H9 (cell line): ENCODE data around the gene SDHAF4. TPM values are rescaled to one million over a fixed set of nuclear protein-coding genes. Genes with fewer than 3 reads are reported as not detected.

Experiments used
- DNase-seq: peaks from one replicate; pipeline ENCODE4 v3.0.0-alpha.2; 2017
- H2AFZ ChIP-seq: one replicate; pipeline ENCODE4 v1.6.1; 2013; ENCODE audit warnings: mild to moderate bottlenecking, low read length, control low read depth, moderate library complexity
- H2AK5ac ChIP-seq: 2 replicates; pipeline ENCODE4 v1.6.1; 2013; ENCODE audit warnings: low read length, control low read depth, mixed read lengths; ENCODE audit not compliant: insufficient read length
- H2BK120ac ChIP-seq: one replicate; pipeline ENCODE4 v1.6.1; 2013; ENCODE audit warnings: low read depth, mild to moderate bottlenecking, low read length, control low read depth, inconsistent platforms; ENCODE audit not compliant: poor library complexity, severe bottlenecking
- H2BK12ac ChIP-seq: 2 replicates; pipeline ENCODE4 v1.6.1; 2013; ENCODE audit warnings: low read length, control low read depth, mixed read lengths, low read depth; ENCODE audit not compliant: insufficient read length
- H2BK15ac ChIP-seq: 2 replicates; pipeline ENCODE4 v1.6.1; 2013; ENCODE audit warnings: low read depth, low read length, control low read depth
- H2BK20ac ChIP-seq: one replicate; pipeline ENCODE4 v1.6.1; 2013; ENCODE audit warnings: low read depth, mild to moderate bottlenecking, low read length, control low read depth, inconsistent platforms; ENCODE audit not compliant: poor library complexity, severe bottlenecking
- H2BK5ac ChIP-seq: 2 replicates; pipeline ENCODE4 v1.6.1; 2013; ENCODE audit warnings: low read length, control low read depth, mixed read lengths; ENCODE audit not compliant: insufficient read length
- H3K14ac ChIP-seq: 2 replicates; pipeline ENCODE4 v1.6.1; 2013; ENCODE audit warnings: low read length, control low read depth; ENCODE audit not compliant: insufficient read depth
- H3K18ac ChIP-seq: 2 replicates; pipeline ENCODE4 v1.6.1; 2013; ENCODE audit warnings: low read depth, mild to moderate bottlenecking, mixed read lengths, low read length, control low read depth; ENCODE audit not compliant: insufficient read length
- H3K23ac ChIP-seq: 2 replicates; pipeline ENCODE4 v1.6.1; 2013; ENCODE audit warnings: low read length, control low read depth, mixed read lengths, low read depth; ENCODE audit not compliant: insufficient read length
- H3K23me2 ChIP-seq: 2 replicates; pipeline ENCODE4 v1.6.1; 2013; ENCODE audit warnings: low read depth, mild to moderate bottlenecking, mixed read lengths, low read length, control low read depth; ENCODE audit not compliant: insufficient read length, poor library complexity, severe bottlenecking
- H3K27ac ChIP-seq: 2 replicates; pipeline ENCODE4 v1.5.1; 2013; ENCODE audit warnings: low read length, control low read depth, mixed read lengths, low read depth; ENCODE audit not compliant: insufficient read length
- H3K27me3 ChIP-seq: 2 replicates; pipeline ENCODE4 v1.6.1; 2013; ENCODE audit warnings: low read length, control low read depth, inconsistent platforms; ENCODE audit not compliant: insufficient read depth
- H3K4ac ChIP-seq: 2 replicates; pipeline ENCODE4 v1.6.1; 2013; ENCODE audit warnings: low read depth, mild to moderate bottlenecking, control low read depth, inconsistent platforms, low read length, moderate library complexity
- H3K4me1 ChIP-seq: 2 replicates; pipeline ENCODE4 v1.6.1; 2013; ENCODE audit warnings: low read length, control low read depth, inconsistent platforms; ENCODE audit not compliant: insufficient read depth
- H3K4me2 ChIP-seq: 2 replicates; pipeline ENCODE4 v1.6.1; 2013; ENCODE audit warnings: low read length, control low read depth, mixed read lengths; ENCODE audit not compliant: insufficient read length, insufficient read depth
- H3K56ac ChIP-seq: 2 replicates; pipeline ENCODE4 v1.6.1; 2013; ENCODE audit warnings: low read depth, mild to moderate bottlenecking, mixed read lengths, low read length, control low read depth; ENCODE audit not compliant: insufficient read length
- H3K79me1 ChIP-seq: 2 replicates; pipeline ENCODE4 v1.6.1; 2013; ENCODE audit warnings: low read depth, mild to moderate bottlenecking, moderate library complexity, low read length, control low read depth, inconsistent platforms; ENCODE audit not compliant: insufficient read depth, poor library complexity, severe bottlenecking
- H3K79me2 ChIP-seq: 2 replicates; pipeline ENCODE4 v1.6.1; 2013; ENCODE audit warnings: low read length, control low read depth, inconsistent platforms; ENCODE audit not compliant: insufficient read depth
- H3K9ac ChIP-seq: 2 replicates; pipeline ENCODE4 v1.6.1; 2013; ENCODE audit warnings: low read length, control low read depth, mixed read lengths; ENCODE audit not compliant: insufficient read length; ENCODE audit errors: extremely low read depth
- H3K9me3 ChIP-seq: one replicate; pipeline ENCODE4 v1.6.1; 2013; ENCODE audit warnings: low read depth, low read length, inconsistent platforms; ENCODE audit not compliant: control insufficient read depth
- H3T11ph ChIP-seq: one replicate; pipeline ENCODE4 v1.6.1; 2013; ENCODE audit warnings: mild to moderate bottlenecking, low read length, control low read depth, inconsistent platforms
- H4K20me1 ChIP-seq: one replicate; pipeline ENCODE4 v1.6.1; 2013; ENCODE audit not compliant: control insufficient read depth, insufficient read length, insufficient read depth
- H4K5ac ChIP-seq: 2 replicates; pipeline ENCODE4 v1.6.1; 2013; ENCODE audit warnings: low read depth, mild to moderate bottlenecking, mixed read lengths, low read length, control low read depth; ENCODE audit not compliant: insufficient read length
- H4K8ac ChIP-seq: replicated peaks from 2 replicates; pipeline ENCODE4 v1.6.1; 2013; ENCODE audit warnings: low read length, control low read depth, mixed read lengths, low read depth; ENCODE audit not compliant: insufficient read length
- H4K91ac ChIP-seq: 2 replicates; pipeline ENCODE4 v1.6.1; 2013; ENCODE audit warnings: low read depth, mild to moderate bottlenecking, moderate library complexity, mixed read lengths, low read length, control low read depth; ENCODE audit not compliant: insufficient read length
- H3K27ac Mint-ChIP-seq, 3 experiments: 2 replicates in 2 of 3; 3 replicates in 1 of 3; pipeline ENCODE4 v1.8.0; 2020 to 2021; ENCODE audit warnings: mixed read lengths in 3 of 3, mild to moderate bottlenecking in 1 of 3, moderate library complexity in 1 of 3
- H3K27me3 Mint-ChIP-seq: 2 replicates; pipeline ENCODE4 v1.8.0; 2021; ENCODE audit warnings: low read depth, mild to moderate bottlenecking, moderate library complexity, mixed read lengths
- H3K36me3 Mint-ChIP-seq, 3 experiments: 2 replicates in 2 of 3; 3 replicates in 1 of 3; pipeline ENCODE4 v1.8.0; 2020 to 2021; ENCODE audit warnings: low read depth in 3 of 3, mixed read lengths in 3 of 3; ENCODE audit not compliant: insufficient read depth in 1 of 3
- H3K4me1 Mint-ChIP-seq, 2 experiments: 2 replicates each; pipeline ENCODE4 v1.8.0; 2020; ENCODE audit warnings: mixed read lengths in 2 of 2
- H3K4me3 Mint-ChIP-seq, 2 experiments: 2 replicates in 1 of 2; 3 replicates in 1 of 2; pipeline ENCODE4 v1.8.0; 2020 to 2021; ENCODE audit warnings: mild to moderate bottlenecking in 2 of 2, mixed read lengths in 2 of 2, moderate library complexity in 1 of 2
- H3K9me3 Mint-ChIP-seq, 2 experiments: 2 replicates in 1 of 2; 3 replicates in 1 of 2; pipeline ENCODE4 v1.8.0; 2020; ENCODE audit warnings: mild to moderate bottlenecking in 2 of 2, mixed read lengths in 2 of 2, moderate library complexity in 1 of 2
- CTCF ChIP-seq: fragments of 200-600 bp; sonication (generic); conservative IDR thresholded peaks from 3 replicates; pipeline ENCODE4 v1.8.0; 2021; ENCODE audit warnings: antibody characterized with exemption, mild to moderate bottlenecking
- WGBS: extraction: QIAGEN DNeasy Blood & Tissue Kit; methylation state at CpG from one replicate; pipeline ENCODE4 v1.1.7; 2013; ENCODE audit warnings: missing lambda C conversion rate, low lambda C conversion rate, mixed read lengths; ENCODE audit not compliant: insufficient read length; ENCODE audit errors: extremely low coverage; 5-methylcytosine and 5-hydroxymethylcytosine counted together
- total RNA-seq: library from RNA; stranded (reverse); gene quantifications from 2 replicates; pipeline ENCODE4 v1.2.1, GENCODE V29; 2021

The SDHAF4 gene
- total RNA-seq, 1 experiment from 2014 or later: 9.2 TPM

- Histone ChIP-seq H3K79me1 (no peaks in the 10 kb centered on the region), H2BK120ac (no peak overlapping the region), H2BK20ac (no peak overlapping the region), H3K27me3 (no peaks in the 10 kb centered on the region), H3K9ac (no peak overlapping the region), H3K79me2 (no peaks in the 10 kb centered on the region), H3T11ph (no peak overlapping the region), H3K23ac (no peak overlapping the region), H4K20me1 (no peaks in the 10 kb centered on the region), H2AFZ (no peak overlapping the region), H2BK12ac (no peak overlapping the region), H3K56ac (no peak overlapping the region), H2BK5ac (no peak overlapping the region), H3K4ac (no peak overlapping the region), H3K27ac (no peak overlapping the region), H3K18ac (no peak overlapping the region), H3K4me1 (no peaks in the 10 kb centered on the region), H3K9me3 (no peaks in the 10 kb centered on the region), H4K8ac (no peak overlapping the region), H2BK15ac (no peak overlapping the region), H3K23me2 (no peaks in the 10 kb centered on the region), H3K14ac (no peak overlapping the region), H3K4me2 (no peak overlapping the region), H2AK5ac (no peak overlapping the region), H4K5ac (no peak overlapping the region), H4K91ac (no peak overlapping the region)
- Mint-ChIP-seq H3K36me3 (peaks cover 4 to 19% (median 8%) of the 10 kb centered on the region in 3 experiments; a peak in 5 of 7 replicates), H3K4me1 (no peaks in the 10 kb centered on the region), H3K4me3 (no peak overlapping the region), H3K27me3 (no peaks in the 10 kb centered on the region), H3K9me3 (no peaks in the 10 kb centered on the region), H3K27ac (no peak overlapping the region)
- WGBS: no CpG with 5 or more reads among the region's 1 CpG
- DNase-seq: no peak
- TF ChIP-seq CTCF: no peak
Observed at GRCh38 chr6:70531133-70531532, 35.6 kb upstream of the SDHAF4 start.
